ENCODE data around the gene HPSE. TPM values are rescaled to one million over a fixed set of nuclear protein-coding genes. Genes with fewer than 3 reads are reported as not detected.

HPSE gene
- total and polyA plus RNA-seq, 2 experiments from 2014 or later, result 0.06 TPM; not detected in 1

DNA sequence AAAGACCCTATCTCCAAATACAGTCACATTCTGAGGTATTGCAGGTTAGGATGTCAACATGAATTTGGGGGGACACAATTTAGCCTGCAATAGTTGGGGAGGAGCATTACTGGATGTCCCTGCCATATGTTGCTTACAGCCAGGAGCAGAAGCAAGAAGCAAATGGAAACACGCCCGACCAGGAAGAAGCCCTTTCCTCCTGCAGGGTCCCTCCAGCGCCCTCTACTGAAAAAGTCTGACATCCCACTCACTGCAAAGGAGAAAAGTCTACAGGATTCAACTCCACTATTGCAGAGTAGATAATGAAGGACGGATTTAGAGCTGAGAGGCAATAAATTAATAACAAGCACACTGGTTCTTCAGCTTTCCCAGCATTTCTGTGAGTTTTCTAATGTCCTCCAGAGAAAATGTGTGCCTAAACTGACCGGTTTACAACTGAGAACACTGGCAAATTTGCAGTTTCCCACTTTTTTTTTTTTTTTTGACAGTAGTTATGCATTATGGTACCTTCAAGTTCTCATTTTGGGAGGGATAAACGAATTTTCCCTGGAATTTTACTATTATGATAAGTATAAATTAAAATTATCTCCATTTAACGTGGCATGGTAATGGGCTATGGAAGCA is 81.8 kb downstream of the HPSE start:
- TF ChIP-seq, protein P1, sequence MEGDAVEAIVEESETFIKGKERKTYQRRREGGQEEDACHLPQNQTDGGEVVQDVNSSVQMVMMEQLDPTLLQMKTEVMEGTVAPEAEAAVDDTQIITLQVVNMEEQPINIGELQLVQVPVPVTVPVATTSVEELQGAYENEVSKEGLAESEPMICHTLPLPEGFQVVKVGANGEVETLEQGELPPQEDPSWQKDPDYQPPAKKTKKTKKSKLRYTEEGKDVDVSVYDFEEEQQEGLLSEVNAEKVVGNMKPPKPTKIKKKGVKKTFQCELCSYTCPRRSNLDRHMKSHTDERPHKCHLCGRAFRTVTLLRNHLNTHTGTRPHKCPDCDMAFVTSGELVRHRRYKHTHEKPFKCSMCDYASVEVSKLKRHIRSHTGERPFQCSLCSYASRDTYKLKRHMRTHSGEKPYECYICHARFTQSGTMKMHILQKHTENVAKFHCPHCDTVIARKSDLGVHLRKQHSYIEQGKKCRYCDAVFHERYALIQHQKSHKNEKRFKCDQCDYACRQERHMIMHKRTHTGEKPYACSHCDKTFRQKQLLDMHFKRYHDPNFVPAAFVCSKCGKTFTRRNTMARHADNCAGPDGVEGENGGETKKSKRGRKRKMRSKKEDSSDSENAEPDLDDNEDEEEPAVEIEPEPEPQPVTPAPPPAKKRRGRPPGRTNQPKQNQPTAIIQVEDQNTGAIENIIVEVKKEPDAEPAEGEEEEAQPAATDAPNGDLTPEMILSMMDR (IDR thresholded peaks at IDR 0.05; ENCODE audit: low read depth, low read length), result peak; percentile 85
- Histone ChIP-seq H3K27ac (no peak overlapping the region), H3K4me3 (no peak overlapping the region), H3K36me3 (no peaks in the 10 kb centered on the region), H3K27me3 (no peaks in the 10 kb centered on the region), H3K4me1 (ENCODE audit: low read depth) (no peaks in the 10 kb centered on the region), H3K9me3 (ENCODE audit: low read depth) (no peaks in the 10 kb centered on the region)
- peak; percentile 74 to 86 for DNase-seq (ENCODE audit: low read depth in 1 of 2, low spot score in 1 of 2)

DNA sequence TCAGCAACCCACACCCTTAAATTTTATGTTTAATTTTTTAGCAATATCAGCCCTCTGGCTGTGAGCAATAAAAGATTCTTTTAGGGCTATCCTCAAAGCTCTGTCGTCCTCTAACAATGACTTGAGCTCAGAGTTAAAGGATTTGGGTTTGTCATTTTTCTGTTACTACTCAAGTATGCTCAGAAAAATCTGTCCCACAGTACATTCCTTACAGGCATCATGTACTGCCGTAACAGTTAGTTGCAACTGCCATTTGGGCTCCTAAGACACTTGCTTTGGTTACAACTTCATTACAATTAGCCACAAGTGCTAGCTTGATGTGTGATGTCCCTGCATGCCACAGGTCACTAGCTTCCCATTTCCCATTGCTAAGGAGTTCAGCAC is 83.2 kb downstream of the HPSE start:
- H3K27ac ChIP-seq, result no peak overlapping the region
- H3K27me3 ChIP-seq, result no peaks in the 10 kb centered on the region
- H3K4me1 ChIP-seq (ENCODE audit: low read depth), result no peaks in the 10 kb centered on the region
- H3K36me3 ChIP-seq, result no peaks in the 10 kb centered on the region
- no peak for DNase-seq (ENCODE audit: low read depth in 1 of 2, low spot score in 1 of 2)
- no peaks in the 10 kb centered on the region for H3K9me3 ChIP-seq (ENCODE audit: low read depth)
- TF ChIP-seq, protein P1 (IDR thresholded peaks at IDR 0.05; ENCODE audit: low read depth, low read length), result no peak
- no peak overlapping the region for H3K4me3 ChIP-seq

GRCh38 chr4:83250687-83251446 is 83.8 kb downstream of the HPSE start:
- Histone ChIP-seq H3K36me3 (no peaks in the 10 kb centered on the region), H3K27ac (no peak overlapping the region), H3K9me3 (ENCODE audit: low read depth) (no peaks in the 10 kb centered on the region), H3K4me1 (ENCODE audit: low read depth) (no peaks in the 10 kb centered on the region), H3K4me3 (no peak overlapping the region), H3K27me3 (no peaks in the 10 kb centered on the region)
- TF ChIP-seq, protein P1 (IDR thresholded peaks at IDR 0.05; ENCODE audit: low read depth, low read length), result no peak
- peak in 1 of 2 donors; percentile 13 for DNase-seq (ENCODE audit: low read depth in 1 of 2, low spot score in 1 of 2)

GRCh38 chr4:83248486-83248885 is 86.2 kb downstream of the HPSE start:
- TF ChIP-seq, protein P1 (IDR thresholded peaks at IDR 0.05; ENCODE audit: low read depth, low read length), result no peak
- H3K27ac ChIP-seq, result no peak overlapping the region
- DNase-seq (ENCODE audit: low read depth in 1 of 2, low spot score in 1 of 2), result no peak
- H3K9me3 ChIP-seq (ENCODE audit: low read depth), result no peaks in the 10 kb centered on the region
- no peaks in the 10 kb centered on the region for H3K27me3 ChIP-seq
- H3K4me1 ChIP-seq (ENCODE audit: low read depth), result no peaks in the 10 kb centered on the region
- no peak overlapping the region for H3K4me3 ChIP-seq
- H3K36me3 ChIP-seq, result no peaks in the 10 kb centered on the region

GRCh38 chr4:83247415-83248357 is 87.0 kb downstream of the HPSE start:
- DNase-seq (ENCODE audit: low read depth in 1 of 2, low spot score in 1 of 2), result no peak
- TF ChIP-seq, protein P1 (IDR thresholded peaks at IDR 0.05; ENCODE audit: low read depth, low read length), result no peak
- Histone ChIP-seq H3K4me3 (no peak overlapping the region), H3K4me1 (ENCODE audit: low read depth) (no peaks in the 10 kb centered on the region), H3K36me3 (no peaks in the 10 kb centered on the region), H3K27ac (no peak overlapping the region), H3K27me3 (no peaks in the 10 kb centered on the region), H3K9me3 (ENCODE audit: low read depth) (no peaks in the 10 kb centered on the region)

Data from cardiac muscle cell (in vitro differentiated cells and primary cell).